WTC11 (cell line): ENCODE results near the gene KIAA2012.

Experiments
- CTCF ChIP-seq: fragments of 200-600 bp; IDR thresholded peaks from 2 replicates; pipeline ENCODE4 v1.8.0; 2022; ENCODE audit warnings: antibody characterized with exemption
- NR2C2 ChIP-seq: sonication (generic); formaldehyde crosslinking; IDR thresholded peaks from 2 replicates; pipeline ENCODE4 v1.8.0; 2022; ENCODE audit warnings: mild to moderate bottlenecking, missing genetic modification reagents
- PRDM15 ChIP-seq: sonication (generic); formaldehyde crosslinking; IDR thresholded peaks from 2 replicates; pipeline ENCODE4 v1.8.0; 2022; ENCODE audit warnings: missing genetic modification reagents
- ZNF121 ChIP-seq: sonication (generic); formaldehyde crosslinking; IDR thresholded peaks from 2 replicates; pipeline ENCODE4 v1.8.0; 2023; ENCODE audit warnings: missing genetic modification reagents

- TF ChIP-seq CTCF (no peak), ZNF121 (no peak), PRDM15 (CRISPR knock-in tag) (no peak), NR2C2 (CRISPR knock-in tag) (no peak)
Measured at GRCh38 chr2:202171241-202171825, 98.3 kb downstream of the KIAA2012 start.
